ENCODE measurements around the gene THSD4.

THSD4 gene

GRCh38 chr15:71097890-71098289 lies 17.4 kb upstream of the THSD4 start:
- no peak for DNase-seq (ENCODE audit: low spot score)

- no peak for DNase-seq (ENCODE audit: low spot score)
Observed at GRCh38 chr15:71098920-71099319, 16.4 kb upstream of the THSD4 start.

- no peak for DNase-seq (ENCODE audit: low spot score)
Observed at GRCh38 chr15:71103102-71103676, 12.1 kb upstream of the THSD4 start.

DNA sequence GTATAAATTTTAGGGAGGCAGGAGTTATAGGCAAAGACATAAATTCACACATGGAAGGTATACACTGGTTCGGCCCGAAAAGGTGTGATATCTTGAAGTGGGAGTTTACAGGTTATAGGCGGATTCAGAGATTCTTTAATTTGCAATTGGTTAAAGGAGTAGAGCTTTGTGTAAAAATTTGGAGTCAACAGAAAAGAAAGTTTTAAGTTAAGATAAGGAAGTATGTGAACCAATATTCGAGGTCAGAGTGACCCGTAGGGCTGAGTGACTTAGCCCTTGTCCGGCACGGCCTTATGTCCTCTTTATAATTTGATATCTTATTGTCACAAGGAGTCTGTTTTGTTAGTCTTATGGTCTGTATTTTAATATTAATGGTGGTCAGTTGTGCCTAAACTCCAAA lies 10.6 kb upstream of the THSD4 start:
- DNase-seq (ENCODE audit: low spot score) = no peak

DNA sequence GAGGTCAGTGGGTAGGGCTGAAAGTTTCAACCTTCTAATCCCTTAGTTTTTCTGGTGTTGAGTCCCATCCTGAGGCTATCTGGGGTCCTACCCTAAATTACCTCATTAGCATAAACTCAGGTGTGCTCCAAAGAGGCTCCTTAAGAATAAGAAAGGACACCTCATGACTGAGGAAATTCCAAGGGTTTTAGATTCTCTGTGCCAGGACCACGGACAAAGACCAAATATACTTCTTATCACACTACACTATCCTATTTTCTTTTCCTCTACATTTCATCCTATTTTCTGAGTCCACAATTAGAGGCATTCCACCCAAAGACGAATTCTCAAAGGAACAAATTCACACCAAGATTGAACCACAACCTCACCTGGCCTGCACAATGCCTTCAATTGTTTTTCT lies 9.8 kb upstream of the THSD4 start:
- no peak for DNase-seq (ENCODE audit: low spot score)

DNA sequence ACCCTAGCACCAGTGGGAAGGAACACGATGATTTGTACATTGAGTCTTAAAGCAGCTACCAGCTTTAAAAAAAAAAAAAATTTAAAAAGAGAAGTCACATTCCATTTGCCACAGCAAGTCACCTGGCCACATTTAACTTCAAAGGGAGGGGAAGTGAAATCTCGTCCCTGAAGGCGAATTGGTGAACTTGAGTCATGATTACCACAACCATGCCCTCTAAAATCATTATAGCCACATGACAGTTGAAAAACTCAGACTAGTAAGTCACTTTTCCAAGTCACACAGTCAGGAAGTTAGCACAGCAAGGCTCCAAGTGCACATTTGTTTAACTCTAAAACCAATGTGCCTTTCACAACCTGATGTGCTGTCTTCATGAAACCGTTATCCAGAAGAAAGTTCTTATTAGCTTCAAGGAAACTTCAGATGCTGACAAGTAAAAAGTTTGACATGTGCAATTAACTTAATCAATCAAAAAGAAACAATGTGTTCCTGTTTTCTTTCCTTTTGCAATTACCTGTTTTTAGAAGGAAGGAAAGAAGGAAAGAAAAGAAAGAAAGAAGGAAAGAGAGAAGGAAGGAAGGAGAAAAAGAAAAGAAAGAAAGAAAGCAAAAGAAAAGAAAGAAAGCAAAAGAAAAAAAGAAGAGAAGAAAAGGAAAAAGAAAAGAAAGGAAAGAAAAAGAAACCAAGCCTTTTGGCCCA lies 8.3 kb upstream of the THSD4 start:
- no peak for DNase-seq (ENCODE audit: low spot score)

DNA sequence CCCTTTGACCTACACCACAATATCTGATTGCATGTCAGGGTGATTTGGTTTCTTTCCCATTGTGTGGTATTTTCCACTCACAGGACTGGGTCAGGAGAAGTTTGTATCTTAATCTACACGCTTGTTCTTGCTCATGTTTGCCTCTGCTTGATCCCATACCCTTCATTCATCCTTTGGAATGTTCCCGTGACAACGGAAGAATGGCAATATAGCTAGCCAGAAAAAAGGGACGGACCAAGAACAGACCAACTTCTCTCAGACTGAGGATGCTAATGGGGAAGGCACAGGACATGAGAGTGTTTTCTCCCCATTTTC lies 7.8 kb upstream of the THSD4 start:
- no peak for DNase-seq (ENCODE audit: low spot score)

GRCh38 chr15:71109130-71109529 lies 6.1 kb upstream of the THSD4 start:
- no peak for DNase-seq (ENCODE audit: low spot score)

- DNase-seq (ENCODE audit: low spot score) = no peak
Observed at GRCh38 chr15:71109905-71110304, 5.4 kb upstream of the THSD4 start.

GRCh38 chr15:71110405-71111180 lies 4.7 kb upstream of the THSD4 start:
- DNase-seq (ENCODE audit: low spot score) = no peak

DNA sequence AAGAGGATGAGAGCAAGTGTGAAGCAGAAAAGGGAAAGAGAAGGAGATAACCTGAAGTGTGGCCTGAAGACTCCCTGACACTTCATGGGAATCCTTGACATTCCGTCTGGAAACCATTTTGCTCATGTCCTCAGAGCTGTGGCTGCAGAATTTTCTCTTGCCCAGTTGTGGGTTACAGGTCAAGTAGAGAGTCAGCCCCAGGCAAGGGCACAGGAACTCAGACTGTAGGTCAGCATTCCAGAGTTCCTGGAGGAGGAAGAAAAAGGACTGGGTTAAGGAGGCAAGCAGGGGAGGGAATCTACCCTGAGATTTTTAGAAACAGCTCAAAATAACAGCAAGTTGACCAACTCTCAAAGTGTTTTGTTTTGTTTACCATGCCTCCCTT lies 4.1 kb upstream of the THSD4 start:
- DNase-seq (ENCODE audit: low spot score) = no peak

GRCh38 chr15:71111950-71112349 lies 3.3 kb upstream of the THSD4 start:
- DNase-seq (ENCODE audit: low spot score) = no peak

DNA sequence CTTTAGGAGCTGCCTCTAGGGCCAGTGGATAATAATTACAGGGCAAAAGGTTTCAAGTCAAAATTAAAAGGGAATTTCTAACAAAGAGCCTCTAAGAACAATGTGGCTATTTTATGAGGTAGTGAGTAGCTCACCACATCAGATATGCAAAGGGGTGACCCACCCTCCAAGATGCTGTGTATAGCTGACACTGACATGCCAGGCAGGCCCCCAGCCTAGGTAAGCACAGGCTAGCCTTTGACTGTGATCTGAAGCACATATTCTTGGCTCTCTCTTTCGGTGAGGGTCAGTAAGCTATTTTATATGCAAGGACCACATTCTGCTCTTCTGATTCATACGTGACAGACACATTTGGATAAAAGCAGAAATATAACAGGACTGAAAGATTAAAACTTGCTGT lies 2.8 kb upstream of the THSD4 start:
- DNase-seq (ENCODE audit: low spot score) = no peak

DNA sequence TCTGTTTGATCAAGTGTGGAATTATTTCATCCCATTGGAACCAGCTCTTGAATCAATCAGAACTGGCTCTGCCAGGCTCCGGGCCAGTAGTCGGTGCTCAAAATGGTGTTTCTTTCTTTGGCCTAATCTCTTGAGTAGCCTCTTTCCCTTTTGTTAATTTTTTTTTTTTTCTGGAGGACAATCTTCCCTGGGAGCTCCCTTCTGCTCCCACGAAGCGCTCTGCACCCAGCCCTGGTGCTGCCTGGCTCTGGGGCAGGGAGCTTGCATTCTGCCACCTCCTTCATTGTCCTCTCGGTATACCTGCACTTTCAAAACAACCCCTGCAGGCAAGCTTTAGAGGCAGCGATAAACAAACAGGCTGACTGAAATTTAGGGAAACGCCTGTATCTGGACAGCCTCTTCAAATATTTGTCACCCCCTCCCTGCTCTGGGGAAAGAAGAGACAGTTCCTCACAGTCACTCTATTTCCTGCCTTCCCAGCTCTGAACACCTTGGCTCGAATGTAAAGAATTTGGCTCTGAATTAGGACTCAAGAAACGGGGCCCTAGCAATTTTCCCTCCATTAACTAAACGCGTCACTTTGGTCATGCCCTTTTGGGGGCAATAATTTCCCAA lies 1.1 kb upstream of the THSD4 start:
- no peak for DNase-seq (ENCODE audit: low spot score)

DNA sequence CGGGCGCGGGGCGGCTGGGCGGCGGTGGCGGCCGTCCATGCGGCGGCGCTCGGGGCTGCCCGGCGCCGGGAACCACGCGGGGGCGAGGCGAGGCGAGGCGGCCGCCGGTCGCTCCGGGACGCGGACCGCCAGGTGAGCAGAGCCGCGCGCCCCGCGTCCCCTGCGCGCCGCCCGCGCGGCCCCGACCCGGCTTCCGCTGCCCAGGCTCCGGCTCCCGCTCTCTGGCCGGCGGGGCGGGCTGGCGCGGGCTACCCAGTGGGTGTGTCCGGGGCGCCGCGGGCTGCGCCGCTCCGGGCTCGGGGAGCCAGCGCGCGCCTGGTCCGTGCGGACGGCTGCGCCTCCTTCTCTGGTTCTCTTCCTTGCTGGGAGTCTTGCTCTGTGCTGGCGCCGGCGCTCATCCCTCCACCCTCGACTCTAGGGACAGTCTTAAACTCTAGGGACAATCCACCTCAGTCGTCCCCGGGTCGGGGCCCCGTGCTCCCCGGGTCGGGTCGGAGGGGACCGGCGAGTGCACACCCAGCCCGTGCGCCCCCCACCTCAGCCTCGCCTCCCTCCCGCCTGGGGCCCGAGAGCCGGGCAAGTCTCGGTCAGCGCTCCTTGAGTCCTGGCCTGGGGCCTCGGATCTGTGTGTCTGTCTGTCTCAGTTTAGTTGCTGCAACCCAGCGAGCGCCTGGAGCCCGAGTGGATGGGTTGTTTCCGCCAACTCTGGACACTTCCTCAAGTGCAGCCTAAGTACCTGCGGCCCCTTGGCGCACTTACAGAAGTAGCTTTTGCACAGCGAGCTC lies 488 bp downstream of the THSD4 start:
- peak; percentile 49 for DNase-seq (ENCODE audit: low spot score)

- DNase-seq (ENCODE audit: low spot score) = no peak
Observed at GRCh38 chr15:71116366-71116765, 1.1 kb downstream of the THSD4 start.

DNA sequence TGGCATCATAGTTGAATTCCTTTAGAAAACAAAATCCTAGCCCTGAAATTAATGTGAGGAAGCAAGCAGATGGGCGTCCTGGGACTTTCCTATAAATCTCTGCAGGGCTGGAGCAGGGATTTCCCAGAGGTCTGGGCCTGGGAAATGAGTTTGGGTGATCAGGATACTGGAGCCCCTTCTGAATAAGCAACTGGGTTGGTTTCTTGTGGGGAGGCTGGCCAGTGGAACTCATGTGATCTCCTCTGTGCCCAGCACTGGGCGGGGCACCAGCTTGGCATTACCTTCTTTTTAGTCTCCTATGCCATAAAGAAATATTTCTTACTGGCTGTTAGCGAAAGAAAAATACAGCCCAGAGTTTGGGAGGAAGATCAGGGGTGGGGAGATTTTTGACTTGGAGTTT lies 1.7 kb downstream of the THSD4 start:
- no peak for DNase-seq (ENCODE audit: low spot score)

- DNase-seq (ENCODE audit: low spot score) = no peak
Observed at GRCh38 chr15:71117714-71118305, 2.5 kb downstream of the THSD4 start.

GRCh38 chr15:71118345-71118744 lies 3.1 kb downstream of the THSD4 start:
- DNase-seq (ENCODE audit: low spot score) = no peak

- no peak for DNase-seq (ENCODE audit: low spot score)
Observed at GRCh38 chr15:71118881-71119632, 3.8 kb downstream of the THSD4 start.

DNA sequence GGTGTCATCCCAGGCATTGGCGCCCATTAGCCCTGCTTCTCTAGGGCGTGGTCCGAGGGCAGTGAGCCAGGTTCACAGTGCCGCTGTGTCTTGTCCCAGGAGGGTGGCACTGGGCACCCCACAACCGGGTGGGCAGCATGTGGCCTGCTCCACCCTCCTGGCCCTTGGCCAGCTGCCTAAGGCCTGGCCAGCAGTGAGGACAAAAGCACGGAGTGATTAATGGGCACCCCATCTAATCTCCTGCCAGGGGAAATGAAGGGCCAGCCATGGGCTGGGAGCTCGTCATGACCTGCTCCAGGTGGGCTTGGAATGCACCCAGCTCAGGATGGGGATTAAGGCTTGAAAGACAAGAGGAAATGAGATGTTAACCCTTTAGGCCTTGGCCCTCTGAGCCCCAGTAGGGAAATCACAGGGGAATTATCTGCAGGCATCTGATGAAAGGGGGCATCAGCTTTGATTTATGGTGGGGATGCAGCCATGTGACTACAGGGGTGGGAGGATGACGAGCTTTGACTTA lies 5.2 kb downstream of the THSD4 start:
- DNase-seq (ENCODE audit: low spot score) = no peak
